Stimulated activated CD8-positive, alpha-beta memory T cell treated with anti-CD3 and anti-CD28 coated beads, Interleukin-15, amount 100 ng/mL, for 1 hour (primary cell): ENCODE results near the gene DENND10.
"Not testable (repeated sequence)": the region's sequence is repeated elsewhere in the genome, so short reads cannot be mapped to it uniquely, and the experiment has no call there.

Experiments used
- DNase-seq: peaks from one replicate; pipeline ENCODE4 v3.0.0-alpha.2; 2020; ENCODE audit warnings: low read depth

The DENND10 gene

DNA sequence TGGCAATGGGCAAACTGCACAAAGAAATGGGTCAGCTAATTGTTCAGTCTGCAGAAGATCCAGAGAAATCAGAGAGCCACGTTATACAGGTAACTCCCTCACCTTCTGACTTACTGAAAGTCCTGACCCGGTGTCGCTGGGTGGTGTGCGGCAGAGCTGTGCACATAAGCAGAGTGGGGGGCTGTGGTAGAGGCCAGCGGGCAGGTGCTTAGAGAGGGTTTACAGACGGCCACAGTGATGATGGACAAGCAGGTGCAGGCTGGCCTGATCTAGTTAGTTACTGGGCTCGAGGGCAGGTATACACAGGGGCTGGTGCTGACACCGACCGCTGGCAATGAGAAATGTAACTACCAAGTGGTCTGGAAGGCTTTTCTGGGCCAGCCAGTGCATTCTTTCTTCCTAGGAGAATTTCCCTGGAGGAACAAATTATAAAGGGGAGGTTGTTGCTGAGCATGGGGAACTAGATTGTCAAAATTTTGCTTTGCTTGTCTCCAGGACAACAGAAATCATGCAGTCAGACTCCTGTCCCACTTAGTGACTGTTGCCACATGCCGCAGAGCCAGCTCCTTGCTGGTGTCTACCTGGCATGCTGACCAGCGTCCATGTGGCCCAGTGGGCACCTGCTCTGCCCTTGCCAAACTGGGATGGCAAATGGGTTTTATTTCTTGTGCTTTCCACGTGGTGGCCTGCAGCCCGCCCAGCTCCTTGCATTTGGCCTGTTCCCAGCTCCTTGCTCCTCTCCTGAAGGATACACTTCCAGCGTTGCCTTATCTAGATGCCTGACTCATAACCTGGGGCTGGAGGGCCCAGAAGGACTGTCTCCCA, 28.8 kb downstream of the DENND10 start:
- DNase-seq = no peak

DNA sequence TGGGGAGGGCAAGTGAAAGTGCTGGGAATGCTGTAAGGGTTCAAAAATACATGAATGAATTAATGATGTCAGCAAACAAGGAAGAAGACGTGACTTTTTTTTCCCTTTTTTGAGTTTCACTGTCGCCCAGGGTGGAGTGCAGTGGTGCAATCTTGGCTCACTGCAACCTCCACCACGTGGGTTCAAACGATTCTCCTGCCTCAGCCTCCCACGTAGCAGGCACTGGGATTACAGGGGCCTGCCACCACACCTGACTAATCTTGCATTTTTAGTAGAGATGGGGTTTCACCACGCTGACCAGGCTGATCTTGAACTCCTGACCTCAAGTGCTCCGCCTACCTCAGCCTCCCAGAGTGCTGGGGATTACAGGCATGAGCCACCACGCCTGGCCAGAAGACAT, 30.0 kb downstream of the DENND10 start:
- DNase-seq = no peak

DNA sequence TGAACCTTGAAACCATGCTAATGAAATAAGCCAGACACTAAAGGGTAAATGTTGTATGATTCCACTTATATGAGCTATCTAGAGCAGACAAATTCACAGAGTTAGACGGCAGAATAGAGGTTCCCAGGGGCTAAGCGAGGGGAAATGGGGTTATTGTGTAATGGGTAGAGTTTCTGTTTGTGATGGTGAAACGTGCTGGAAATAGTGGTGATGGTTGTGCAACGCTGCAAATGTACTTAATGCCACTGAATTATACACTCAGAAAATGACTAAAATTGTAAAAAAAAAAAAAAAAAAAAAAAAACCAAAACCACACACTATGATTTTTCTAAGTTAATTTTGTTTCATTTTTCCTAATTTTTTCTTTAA, 31.6 kb downstream of the DENND10 start:
- no peak for DNase-seq

DNA sequence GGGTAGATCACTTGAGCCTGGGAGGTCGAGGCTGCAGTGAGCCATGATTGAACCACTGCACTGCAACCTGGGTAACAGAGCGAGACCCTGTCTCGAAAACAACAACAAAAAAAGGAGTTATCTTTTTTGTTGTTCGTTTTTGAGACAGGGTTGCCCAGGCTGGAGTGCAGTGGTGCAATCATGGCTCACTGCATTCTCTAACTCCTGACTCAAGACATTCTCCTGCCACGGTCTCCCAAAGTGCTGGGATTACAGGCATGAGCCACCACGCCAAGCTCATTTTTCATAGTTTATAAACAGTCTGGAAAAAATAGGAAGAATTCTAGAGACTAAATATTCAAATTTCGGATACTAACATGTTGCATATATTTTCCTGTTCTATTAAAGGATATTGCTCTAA, 32.2 kb downstream of the DENND10 start:
- no peak for DNase-seq

DNA sequence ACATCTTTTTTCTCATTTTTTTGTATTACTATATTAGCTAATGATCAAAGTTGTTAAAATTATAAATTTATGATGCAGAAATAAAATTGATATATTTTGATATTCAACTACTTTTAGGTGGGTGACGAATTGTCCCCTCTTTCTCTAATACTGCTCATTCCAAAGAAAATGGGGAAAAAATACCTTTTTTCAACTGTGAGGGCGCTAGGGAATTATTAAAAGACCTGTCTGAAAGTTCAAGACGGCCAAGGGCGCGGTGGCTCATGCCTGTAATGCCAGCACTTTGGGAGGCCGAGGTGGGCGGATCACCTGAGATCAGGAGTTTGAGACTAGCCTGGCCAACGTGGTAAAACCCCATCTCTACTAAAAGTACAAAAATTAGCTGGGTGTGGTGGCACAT, 34.0 kb downstream of the DENND10 start:
- not testable (repeated sequence) for DNase-seq

DNA sequence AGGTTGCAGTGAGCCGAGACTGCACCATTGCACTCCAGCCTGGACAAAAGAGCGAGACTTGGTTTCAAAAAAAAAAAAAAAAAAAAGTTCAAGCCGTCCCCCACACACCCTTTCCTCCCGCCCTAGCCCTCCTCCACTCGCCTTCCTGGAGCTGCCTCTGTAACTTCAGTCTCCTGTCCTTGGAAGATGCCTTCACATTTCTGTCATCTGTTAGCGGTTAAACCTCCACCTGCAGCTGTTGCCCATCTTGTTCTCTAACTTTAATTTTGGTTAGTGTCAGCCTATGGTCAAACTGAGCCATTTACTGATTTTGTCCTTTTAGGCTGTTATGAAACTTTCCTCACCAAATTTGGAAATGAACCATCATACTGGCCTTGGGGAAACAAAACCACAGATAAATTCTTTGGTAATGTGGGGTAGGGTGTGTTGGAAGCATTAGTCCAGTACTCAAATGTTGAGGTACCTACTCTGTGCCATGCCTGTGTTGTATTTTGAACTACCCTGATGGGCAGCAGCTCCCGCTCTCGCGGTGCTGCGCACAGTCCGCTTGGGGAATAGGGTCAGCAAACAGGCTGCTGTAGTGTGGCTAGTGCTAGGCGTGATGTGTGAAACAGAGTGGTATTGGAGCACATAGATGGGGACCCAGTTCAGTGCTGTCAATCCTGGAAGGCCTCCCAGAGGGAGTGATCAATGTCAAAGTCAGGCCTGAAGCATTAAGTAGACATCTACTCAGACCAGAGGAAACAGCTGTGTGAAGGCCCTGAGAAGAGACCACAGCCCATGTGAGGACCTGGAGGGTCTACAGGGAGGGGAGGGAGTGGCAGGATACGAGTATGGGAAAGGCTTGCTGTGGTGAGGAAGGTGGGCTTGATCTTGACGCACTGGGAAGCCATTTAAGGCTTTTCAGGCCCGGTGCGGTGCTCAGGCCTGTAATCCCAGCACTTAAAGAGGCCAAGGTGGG, 34.7 kb downstream of the DENND10 start:
- DNase-seq = no peak

DNA sequence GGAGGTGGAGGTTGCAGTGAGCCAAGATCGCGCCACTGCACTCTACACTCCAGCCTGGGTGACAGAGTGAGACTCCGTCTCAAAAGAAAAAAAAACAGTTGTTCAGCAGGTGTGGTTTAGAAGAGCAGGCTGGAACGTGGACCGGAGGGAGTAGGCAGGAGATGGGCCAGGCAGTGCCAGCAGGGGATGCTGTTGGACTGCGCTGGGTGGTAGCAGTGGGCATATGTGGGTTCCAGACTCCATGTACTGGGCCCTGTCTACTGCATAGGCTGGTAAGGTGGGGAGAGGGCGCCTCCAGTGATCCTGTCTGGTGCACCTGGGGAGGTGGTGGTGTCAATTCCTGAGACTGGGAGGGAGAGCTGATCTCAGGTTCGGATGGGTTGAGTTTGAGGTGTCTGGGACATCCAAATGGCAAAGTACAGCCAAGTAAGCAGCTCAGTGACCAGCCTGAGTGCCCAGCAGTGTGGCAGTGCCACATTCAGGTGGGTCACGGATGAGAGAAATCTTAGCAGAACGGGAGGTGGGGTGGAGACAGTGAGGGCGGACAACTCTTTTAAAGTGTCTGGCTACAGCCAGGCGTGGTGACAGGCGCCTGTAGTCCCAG, 35.7 kb downstream of the DENND10 start:
- DNase-seq = peak; percentile 20

DNA sequence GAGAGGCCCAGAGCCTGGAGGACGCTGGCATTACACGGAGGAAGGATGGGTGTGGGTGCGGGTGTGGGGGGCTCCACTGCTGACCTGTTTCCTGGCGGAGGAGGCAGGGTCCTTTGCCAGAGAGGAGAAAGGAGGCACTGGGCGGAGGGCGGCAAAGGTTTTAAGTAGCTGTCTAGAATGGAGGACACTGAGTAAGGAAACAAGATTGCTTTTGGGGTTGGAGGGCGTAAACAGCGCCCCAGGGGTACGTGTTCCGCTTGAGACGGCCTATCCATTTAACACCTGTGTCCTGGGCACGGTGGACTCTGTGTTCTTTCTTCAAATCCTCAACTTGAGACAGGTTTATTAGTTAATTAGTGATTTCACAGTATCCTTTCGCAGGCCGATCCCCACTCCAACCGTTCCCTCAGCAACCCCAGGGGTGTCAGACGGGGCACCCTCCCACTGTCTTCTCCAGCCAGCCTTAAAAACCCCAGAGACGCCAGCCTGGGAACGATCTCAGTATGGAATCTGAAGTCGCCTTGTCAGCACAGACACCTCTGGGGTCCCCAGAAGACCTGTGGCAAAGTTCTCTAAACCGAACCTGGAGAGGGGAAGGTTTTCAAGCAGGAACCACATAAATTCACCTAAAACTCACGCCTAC, 36.8 kb downstream of the DENND10 start:
- DNase-seq = no peak

DNA sequence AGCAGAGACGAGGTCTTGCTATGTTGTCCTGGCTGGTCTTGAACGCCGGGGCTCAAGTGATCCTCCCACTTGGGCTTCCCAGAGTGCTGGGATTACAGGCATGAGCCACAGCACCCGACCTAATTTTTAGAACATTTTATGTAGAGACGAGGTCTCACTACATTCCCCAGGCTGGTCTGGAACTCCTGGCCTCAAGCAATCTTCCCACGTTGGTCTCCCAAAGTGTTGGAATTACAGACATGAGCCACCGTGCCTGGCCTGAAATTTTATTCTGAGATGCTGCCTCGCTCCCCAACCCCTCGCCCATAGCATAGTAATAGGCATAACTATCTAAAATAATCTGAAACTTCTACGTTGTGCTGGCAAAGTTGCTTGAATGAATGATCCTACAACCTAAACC, 39.7 kb downstream of the DENND10 start:
- no peak for DNase-seq

DNA sequence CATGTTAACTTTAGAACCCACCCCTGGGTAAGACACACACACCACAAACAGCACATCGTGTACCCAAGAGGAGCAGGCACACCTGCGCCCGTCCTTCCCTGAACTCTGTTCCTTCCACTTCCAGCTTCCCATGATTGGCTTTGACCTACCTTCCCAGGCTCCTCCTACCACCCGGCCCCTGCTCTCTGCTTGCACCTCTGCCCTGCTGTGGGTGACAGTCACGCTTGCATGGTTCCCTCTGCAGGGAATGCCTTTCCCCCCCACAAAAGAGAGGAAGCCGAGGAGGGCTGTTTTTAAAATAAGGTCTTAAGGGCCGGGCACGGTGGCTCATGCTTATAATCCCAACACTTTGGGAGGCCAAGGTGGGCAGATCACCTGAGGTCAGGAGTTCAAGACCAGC, 45.2 kb downstream of the DENND10 start:
- DNase-seq = no peak

DNA sequence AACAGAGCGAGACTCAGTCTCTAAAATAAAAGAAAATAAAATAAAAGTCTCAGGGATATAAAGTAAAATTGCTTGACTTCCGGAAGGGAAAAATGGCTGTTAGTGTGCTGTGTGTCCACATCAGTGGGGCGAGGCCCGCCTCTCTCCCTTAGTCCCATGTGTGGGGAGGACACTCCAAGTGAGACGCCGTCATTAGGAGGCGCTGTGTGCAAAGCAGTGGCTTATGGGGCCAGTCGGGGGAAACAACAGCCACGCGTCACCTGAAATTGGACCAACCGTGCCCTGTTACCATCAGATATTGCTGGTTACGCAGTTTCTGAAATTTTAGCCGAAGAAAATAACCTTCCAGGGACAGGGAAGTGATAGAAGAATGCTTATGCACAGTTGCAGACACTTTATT, 45.8 kb downstream of the DENND10 start:
- no peak for DNase-seq

DNA sequence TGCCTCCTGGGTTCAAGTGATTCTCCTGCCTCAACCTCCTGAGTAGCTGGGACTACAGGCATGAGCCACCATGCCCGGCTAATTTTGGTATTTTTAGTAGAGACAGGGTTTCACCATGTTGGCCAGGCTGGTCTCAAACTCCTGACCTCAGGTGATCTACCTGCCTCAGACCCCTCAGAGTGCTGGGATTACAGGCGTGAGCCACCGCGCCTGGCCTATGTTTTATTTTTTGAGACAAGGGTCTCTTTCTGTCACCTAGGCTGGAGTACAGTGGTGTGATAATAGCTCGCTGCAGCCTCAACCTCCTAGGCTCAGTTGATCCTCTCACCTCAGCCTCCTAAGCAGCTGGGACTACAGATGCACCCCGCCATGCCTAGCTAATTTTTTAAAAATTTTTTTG, 47.7 kb downstream of the DENND10 start:
- DNase-seq = not testable (repeated sequence)

DNA sequence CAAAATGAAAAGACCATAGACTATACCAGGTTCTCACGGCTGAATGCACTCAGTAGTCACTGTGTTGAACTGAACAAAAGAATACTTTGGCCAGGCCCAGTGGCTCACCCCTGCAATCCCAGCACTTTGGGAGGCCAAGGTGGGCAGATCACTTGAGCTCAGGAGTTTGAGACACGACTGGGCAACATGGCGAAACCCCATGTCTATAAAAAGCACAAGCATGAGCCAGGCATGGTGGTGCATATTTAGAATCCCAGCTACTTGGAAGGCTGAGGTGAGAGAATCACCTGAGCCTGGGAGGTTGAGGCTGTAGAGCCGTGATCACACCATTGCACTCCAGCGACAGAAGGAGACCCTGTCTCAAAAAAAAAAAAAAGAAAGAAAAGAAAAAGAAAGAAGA, 49.1 kb downstream of the DENND10 start:
- no peak for DNase-seq

DNA sequence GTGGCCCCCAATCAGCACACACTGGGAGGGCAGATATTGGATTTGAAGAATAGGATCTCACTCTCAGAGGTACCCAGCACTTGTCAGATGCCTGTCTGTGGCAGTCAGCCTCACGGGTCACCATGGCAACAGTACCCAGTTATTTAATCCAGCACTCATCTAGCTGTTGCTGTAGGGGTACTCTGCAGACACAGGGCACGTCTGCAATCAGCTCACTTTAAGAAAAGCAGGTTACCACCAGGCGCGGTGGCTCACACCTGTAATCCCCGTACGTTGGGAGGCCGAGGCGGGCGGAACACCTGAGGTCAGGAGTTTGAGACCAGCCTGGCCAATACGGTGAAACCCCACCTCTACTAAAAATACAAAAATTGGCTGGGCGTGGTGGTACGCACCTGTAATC, 49.7 kb downstream of the DENND10 start:
- no peak for DNase-seq

DNA sequence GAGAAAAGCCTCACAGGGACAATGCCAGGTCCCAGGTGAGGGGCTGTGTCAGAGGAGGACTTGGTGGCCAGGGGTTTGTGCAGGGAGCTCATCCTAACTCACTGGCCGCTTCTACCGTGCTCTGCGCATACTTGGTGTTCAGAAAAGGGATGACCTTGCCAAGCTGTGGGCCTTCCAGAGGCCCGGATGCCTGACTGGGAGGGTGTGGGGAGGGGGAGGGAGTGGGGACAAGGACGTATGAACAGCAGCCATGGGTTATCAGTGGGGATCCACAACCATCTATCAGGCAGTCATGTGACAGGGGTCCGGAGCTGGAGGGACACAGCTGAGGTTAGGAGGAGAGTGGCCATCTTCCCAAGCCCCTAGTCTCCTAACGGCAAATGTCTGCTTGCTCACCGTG, 55.4 kb downstream of the DENND10 start:
- DNase-seq = no peak

DNA sequence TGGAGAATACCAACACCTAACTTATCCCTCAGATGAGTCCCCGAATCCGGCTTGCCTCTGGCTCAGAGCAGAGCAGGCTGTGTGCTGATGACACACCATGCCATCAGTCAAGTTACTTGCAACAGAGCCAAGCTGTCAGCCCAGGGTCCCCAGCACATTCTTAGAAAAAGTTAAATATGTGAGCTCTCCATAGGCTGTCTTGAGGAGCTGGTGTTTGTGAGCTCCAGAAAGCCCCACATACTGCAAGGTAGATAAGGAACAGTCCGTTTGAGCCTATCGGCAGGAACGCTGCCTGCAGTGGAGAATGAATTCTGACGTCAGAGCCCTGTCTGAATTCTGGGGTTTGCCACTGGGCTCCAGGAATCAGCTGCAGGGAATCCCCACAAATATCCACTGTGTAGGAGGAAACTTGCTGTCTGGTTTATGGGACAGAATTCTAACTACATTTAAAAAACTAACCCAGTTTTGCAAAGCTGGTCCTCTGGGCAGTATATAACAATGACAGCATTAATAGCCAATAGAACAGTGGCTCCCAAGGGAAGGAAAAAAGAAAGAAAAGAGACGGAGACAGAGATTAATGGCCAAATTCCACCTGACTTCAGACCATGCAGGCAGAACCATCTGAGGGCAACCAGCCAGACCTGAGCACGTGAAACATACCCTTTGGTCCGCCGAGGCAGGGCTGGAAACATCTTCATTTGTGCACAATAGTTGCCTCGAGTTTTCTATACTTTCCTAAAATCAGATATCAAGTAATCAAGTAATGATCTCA, 58.0 kb downstream of the DENND10 start:
- no peak for DNase-seq

DNA sequence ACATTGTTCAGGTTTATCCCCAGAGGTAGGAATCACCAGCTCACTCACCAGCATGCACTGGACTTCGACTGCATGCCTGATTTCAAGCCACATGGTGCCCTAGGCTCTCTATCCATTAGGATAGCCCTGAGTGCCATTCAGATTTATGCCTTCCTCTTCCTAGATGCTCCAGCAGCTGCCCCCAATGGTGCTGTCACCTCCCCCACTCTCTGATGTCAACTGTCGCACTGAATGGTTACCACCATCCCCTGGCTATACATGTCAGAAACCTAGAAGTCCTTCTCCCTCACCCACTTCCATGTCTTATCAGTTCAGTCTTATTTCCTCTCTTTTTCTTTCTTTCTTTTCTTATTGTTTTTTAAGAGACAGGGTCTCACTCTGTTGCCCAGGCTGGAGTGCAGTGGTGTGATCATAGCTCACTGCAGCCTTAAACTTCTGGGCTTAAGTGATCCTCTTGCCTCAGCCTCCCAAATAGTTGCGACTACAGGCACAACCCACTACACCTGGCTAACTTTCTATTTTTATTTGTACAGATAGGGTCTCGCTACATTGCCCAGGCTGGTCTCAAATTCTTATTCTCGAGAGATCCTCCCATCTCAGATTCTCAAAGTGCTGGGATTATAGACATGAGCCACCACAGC, 58.7 kb downstream of the DENND10 start:
- DNase-seq = no peak

DNA sequence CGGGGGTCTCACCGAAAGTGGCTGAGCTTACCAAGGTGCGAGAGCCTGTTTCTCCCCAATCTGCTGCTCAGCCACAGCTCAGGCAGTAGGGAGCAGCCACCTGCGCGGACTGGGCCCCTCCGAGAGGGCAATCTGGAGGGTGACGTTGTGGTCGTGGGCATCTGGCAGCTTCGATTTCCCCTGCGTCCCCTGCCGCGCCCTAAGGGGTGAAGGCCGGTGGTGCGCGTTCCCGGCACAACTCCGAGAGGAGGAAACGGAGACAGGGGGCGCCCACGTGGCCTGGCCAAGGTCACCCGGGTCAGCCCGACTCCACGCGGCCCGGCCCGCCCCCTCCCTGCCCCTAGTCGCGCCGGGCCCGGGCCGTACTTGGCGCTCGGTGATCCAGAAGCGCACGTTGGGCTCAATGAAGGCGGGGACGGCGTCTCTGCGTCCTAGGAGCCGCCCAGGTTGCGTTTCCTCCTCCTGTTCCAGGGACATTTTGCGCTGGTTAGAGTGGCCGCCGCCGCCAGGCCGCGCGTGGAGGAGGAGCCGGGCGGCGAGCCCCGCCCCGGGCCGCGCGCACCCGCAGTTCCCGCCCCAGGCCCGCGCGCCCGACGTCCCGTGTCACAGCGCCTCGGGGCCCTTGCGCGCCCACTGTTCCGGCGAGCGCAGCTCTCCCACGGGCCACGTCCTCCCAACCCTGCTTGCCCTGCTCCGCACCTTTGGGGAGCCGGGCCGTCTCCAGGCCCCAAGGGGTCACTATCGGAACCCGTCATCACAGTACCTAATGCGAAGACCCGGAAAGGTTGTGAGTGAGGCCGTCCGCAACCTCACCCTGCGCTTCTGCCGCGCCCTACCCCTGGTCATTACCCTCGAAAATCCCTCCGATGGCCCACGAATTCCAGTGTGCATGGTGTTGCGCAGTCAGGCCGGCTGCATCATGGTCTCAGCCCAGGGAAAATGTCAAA, 61.5 kb downstream of the DENND10 start, which contains the start of gene SFXN4:
Gene SFXN4, minus strand, starts transcription at position 544 of the 947 bp plus-strand sequence. Its CDS starts 67 bp downstream, at position 477.
- peak; percentile 44 for DNase-seq

DNA sequence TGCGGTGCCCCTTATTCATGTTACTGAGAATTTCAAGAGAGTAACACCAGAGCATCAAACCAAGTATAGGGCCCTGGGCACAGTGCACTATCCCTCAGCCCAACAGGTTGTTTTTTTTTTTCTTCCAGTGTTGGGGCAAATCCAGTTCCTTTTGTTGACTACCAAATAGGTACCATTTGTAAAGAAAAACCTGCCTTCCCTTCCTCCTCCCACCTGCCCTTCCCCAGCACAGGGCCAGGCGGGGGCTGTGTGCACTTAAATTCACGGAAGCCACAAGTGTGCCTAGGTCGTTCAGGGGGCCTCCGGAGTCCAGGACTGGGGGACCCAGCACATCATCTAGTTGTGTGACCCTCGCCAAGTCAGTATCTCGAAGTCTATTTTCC, 62.2 kb downstream of the DENND10 start:
- no peak for DNase-seq

DNA sequence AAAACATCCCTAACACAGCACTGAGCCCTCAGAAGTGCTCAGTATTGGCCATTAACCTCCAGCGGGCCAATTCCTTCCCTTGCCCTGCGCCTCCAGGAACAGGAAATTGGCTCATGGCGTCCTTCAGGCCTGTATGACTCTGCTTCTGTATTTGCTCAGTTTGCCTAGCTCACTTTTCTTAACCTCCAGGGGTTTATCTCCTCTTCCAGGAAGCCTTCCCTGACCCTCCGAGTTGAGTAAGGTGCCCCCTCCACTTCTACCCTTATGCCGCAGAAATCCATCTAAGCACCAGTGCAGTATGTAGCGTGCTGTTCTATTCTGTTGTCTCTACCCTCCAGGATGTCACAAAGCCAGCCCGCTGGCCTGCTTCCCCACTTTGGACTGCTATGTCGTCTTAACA, 62.7 kb downstream of the DENND10 start:
- no peak for DNase-seq
